Measurements from ENCODE around the gene CEBPG.

- TF ChIP-seq CTCF (conservative IDR thresholded peaks at IDR 0.05; ENCODE audit: low read length) (no peak), EZH2phosphoT487 (IDR thresholded peaks at IDR 0.05; ENCODE audit: borderline replicate concordance) (no peak)
Measured at GRCh38 chr19:33387351-33388230, 14.1 kb downstream of the CEBPG start.

All from Loucy (cell line).